H9 (cell line): ENCODE data around the gene NDUFS6. TPM values are rescaled to one million over a fixed set of nuclear protein-coding genes. Genes with fewer than 3 reads are reported as not detected.

Experiments
- DNase-seq: peaks from one replicate; pipeline ENCODE4 v3.0.0-alpha.2; 2017
- H2AFZ ChIP-seq: one replicate; pipeline ENCODE4 v1.6.1; 2013; ENCODE audit warnings: mild to moderate bottlenecking, low read length, control low read depth, moderate library complexity
- H2AK5ac ChIP-seq: 2 replicates; pipeline ENCODE4 v1.6.1; 2013; ENCODE audit warnings: low read length, control low read depth, mixed read lengths; ENCODE audit not compliant: insufficient read length
- H2BK120ac ChIP-seq: one replicate; pipeline ENCODE4 v1.6.1; 2013; ENCODE audit warnings: low read depth, mild to moderate bottlenecking, low read length, control low read depth, inconsistent platforms; ENCODE audit not compliant: poor library complexity, severe bottlenecking
- H2BK12ac ChIP-seq: 2 replicates; pipeline ENCODE4 v1.6.1; 2013; ENCODE audit warnings: low read length, control low read depth, mixed read lengths, low read depth; ENCODE audit not compliant: insufficient read length
- H2BK15ac ChIP-seq: 2 replicates; pipeline ENCODE4 v1.6.1; 2013; ENCODE audit warnings: low read depth, low read length, control low read depth
- H2BK20ac ChIP-seq: one replicate; pipeline ENCODE4 v1.6.1; 2013; ENCODE audit warnings: low read depth, mild to moderate bottlenecking, low read length, control low read depth, inconsistent platforms; ENCODE audit not compliant: poor library complexity, severe bottlenecking
- H2BK5ac ChIP-seq: 2 replicates; pipeline ENCODE4 v1.6.1; 2013; ENCODE audit warnings: low read length, control low read depth, mixed read lengths; ENCODE audit not compliant: insufficient read length
- H3K14ac ChIP-seq: 2 replicates; pipeline ENCODE4 v1.6.1; 2013; ENCODE audit warnings: low read length, control low read depth; ENCODE audit not compliant: insufficient read depth
- H3K18ac ChIP-seq: 2 replicates; pipeline ENCODE4 v1.6.1; 2013; ENCODE audit warnings: low read depth, mild to moderate bottlenecking, mixed read lengths, low read length, control low read depth; ENCODE audit not compliant: insufficient read length
- H3K23ac ChIP-seq: 2 replicates; pipeline ENCODE4 v1.6.1; 2013; ENCODE audit warnings: low read length, control low read depth, mixed read lengths, low read depth; ENCODE audit not compliant: insufficient read length
- H3K23me2 ChIP-seq: 2 replicates; pipeline ENCODE4 v1.6.1; 2013; ENCODE audit warnings: low read depth, mild to moderate bottlenecking, mixed read lengths, low read length, control low read depth; ENCODE audit not compliant: insufficient read length, poor library complexity, severe bottlenecking
- H3K27ac ChIP-seq: 2 replicates; pipeline ENCODE4 v1.5.1; 2013; ENCODE audit warnings: low read length, control low read depth, mixed read lengths, low read depth; ENCODE audit not compliant: insufficient read length
- H3K27me3 ChIP-seq: 2 replicates; pipeline ENCODE4 v1.6.1; 2013; ENCODE audit warnings: low read length, control low read depth, inconsistent platforms; ENCODE audit not compliant: insufficient read depth
- H3K4ac ChIP-seq: 2 replicates; pipeline ENCODE4 v1.6.1; 2013; ENCODE audit warnings: low read depth, mild to moderate bottlenecking, control low read depth, inconsistent platforms, low read length, moderate library complexity
- H3K4me1 ChIP-seq: 2 replicates; pipeline ENCODE4 v1.6.1; 2013; ENCODE audit warnings: low read length, control low read depth, inconsistent platforms; ENCODE audit not compliant: insufficient read depth
- H3K4me2 ChIP-seq: 2 replicates; pipeline ENCODE4 v1.6.1; 2013; ENCODE audit warnings: low read length, control low read depth, mixed read lengths; ENCODE audit not compliant: insufficient read length, insufficient read depth
- H3K56ac ChIP-seq: 2 replicates; pipeline ENCODE4 v1.6.1; 2013; ENCODE audit warnings: low read depth, mild to moderate bottlenecking, mixed read lengths, low read length, control low read depth; ENCODE audit not compliant: insufficient read length
- H3K79me1 ChIP-seq: 2 replicates; pipeline ENCODE4 v1.6.1; 2013; ENCODE audit warnings: low read depth, mild to moderate bottlenecking, moderate library complexity, low read length, control low read depth, inconsistent platforms; ENCODE audit not compliant: insufficient read depth, poor library complexity, severe bottlenecking
- H3K79me2 ChIP-seq: 2 replicates; pipeline ENCODE4 v1.6.1; 2013; ENCODE audit warnings: low read length, control low read depth, inconsistent platforms; ENCODE audit not compliant: insufficient read depth
- H3K9ac ChIP-seq: 2 replicates; pipeline ENCODE4 v1.6.1; 2013; ENCODE audit warnings: low read length, control low read depth, mixed read lengths; ENCODE audit not compliant: insufficient read length; ENCODE audit errors: extremely low read depth
- H3K9me3 ChIP-seq: one replicate; pipeline ENCODE4 v1.6.1; 2013; ENCODE audit warnings: low read depth, low read length, inconsistent platforms; ENCODE audit not compliant: control insufficient read depth
- H3T11ph ChIP-seq: one replicate; pipeline ENCODE4 v1.6.1; 2013; ENCODE audit warnings: mild to moderate bottlenecking, low read length, control low read depth, inconsistent platforms
- H4K20me1 ChIP-seq: one replicate; pipeline ENCODE4 v1.6.1; 2013; ENCODE audit not compliant: control insufficient read depth, insufficient read length, insufficient read depth
- H4K5ac ChIP-seq: 2 replicates; pipeline ENCODE4 v1.6.1; 2013; ENCODE audit warnings: low read depth, mild to moderate bottlenecking, mixed read lengths, low read length, control low read depth; ENCODE audit not compliant: insufficient read length
- H4K8ac ChIP-seq: replicated peaks from 2 replicates; pipeline ENCODE4 v1.6.1; 2013; ENCODE audit warnings: low read length, control low read depth, mixed read lengths, low read depth; ENCODE audit not compliant: insufficient read length
- H4K91ac ChIP-seq: 2 replicates; pipeline ENCODE4 v1.6.1; 2013; ENCODE audit warnings: low read depth, mild to moderate bottlenecking, moderate library complexity, mixed read lengths, low read length, control low read depth; ENCODE audit not compliant: insufficient read length
- H3K27ac Mint-ChIP-seq, 3 experiments: 2 replicates in 2 of 3; 3 replicates in 1 of 3; pipeline ENCODE4 v1.8.0; 2020 to 2021; ENCODE audit warnings: mixed read lengths in 3 of 3, mild to moderate bottlenecking in 1 of 3, moderate library complexity in 1 of 3
- H3K27me3 Mint-ChIP-seq: 2 replicates; pipeline ENCODE4 v1.8.0; 2021; ENCODE audit warnings: low read depth, mild to moderate bottlenecking, moderate library complexity, mixed read lengths
- H3K36me3 Mint-ChIP-seq, 3 experiments: 2 replicates in 2 of 3; 3 replicates in 1 of 3; pipeline ENCODE4 v1.8.0; 2020 to 2021; ENCODE audit warnings: low read depth in 3 of 3, mixed read lengths in 3 of 3; ENCODE audit not compliant: insufficient read depth in 1 of 3
- H3K4me1 Mint-ChIP-seq, 2 experiments: 2 replicates each; pipeline ENCODE4 v1.8.0; 2020; ENCODE audit warnings: mixed read lengths in 2 of 2
- H3K4me3 Mint-ChIP-seq, 2 experiments: 2 replicates in 1 of 2; 3 replicates in 1 of 2; pipeline ENCODE4 v1.8.0; 2020 to 2021; ENCODE audit warnings: mild to moderate bottlenecking in 2 of 2, mixed read lengths in 2 of 2, moderate library complexity in 1 of 2
- H3K9me3 Mint-ChIP-seq, 2 experiments: 2 replicates in 1 of 2; 3 replicates in 1 of 2; pipeline ENCODE4 v1.8.0; 2020; ENCODE audit warnings: mild to moderate bottlenecking in 2 of 2, mixed read lengths in 2 of 2, moderate library complexity in 1 of 2
- CTCF ChIP-seq: fragments of 200-600 bp; sonication (generic); conservative IDR thresholded peaks from 3 replicates; pipeline ENCODE4 v1.8.0; 2021; ENCODE audit warnings: antibody characterized with exemption, mild to moderate bottlenecking
- WGBS: extraction: QIAGEN DNeasy Blood & Tissue Kit; methylation state at CpG from one replicate; pipeline ENCODE4 v1.1.7; 2013; ENCODE audit warnings: missing lambda C conversion rate, low lambda C conversion rate, mixed read lengths; ENCODE audit not compliant: insufficient read length; ENCODE audit errors: extremely low coverage; 5-methylcytosine and 5-hydroxymethylcytosine counted together
- total RNA-seq: library from RNA; stranded (reverse); gene quantifications from 2 replicates; pipeline ENCODE4 v1.2.1, GENCODE V29; 2021

NDUFS6 gene
- total RNA-seq, 1 experiment from 2014 or later, result 62.5 TPM

- H3K79me2 ChIP-seq, result peaks cover 13% of the 10 kb centered on the region; the same call in 1 of the 2 replicates
These were observed 5.0 kb downstream of the NDUFS6 start for GRCh38 chr5:1806199-1806598.

More at GRCh38 chr5:1806199-1806598, 5.0 kb downstream of the NDUFS6 start:
- Histone ChIP-seq H4K20me1 (no peaks in the 10 kb centered on the region), H3K79me1 (peaks cover 7% of the 10 kb centered on the region), H3K56ac (no peak overlapping the region), H4K91ac (no peak overlapping the region), H2AFZ (no peak overlapping the region), H3K18ac (no peak overlapping the region), H2BK15ac (no peak overlapping the region), H3K9ac (no peak overlapping the region), H2BK120ac (no peak overlapping the region), H3K4me2 (no peak overlapping the region), H2BK20ac (no peak overlapping the region), H3K4me1 (no peaks in the 10 kb centered on the region), H4K5ac (no peak overlapping the region), H2AK5ac (no peak overlapping the region), H2BK12ac (no peak overlapping the region), H3T11ph (no peak overlapping the region), H3K9me3 (no peaks in the 10 kb centered on the region), H3K27ac (no peak overlapping the region), H4K8ac (no peak overlapping the region), H3K27me3 (no peaks in the 10 kb centered on the region), H3K23ac (no peak overlapping the region), H3K23me2 (no peaks in the 10 kb centered on the region), H3K14ac (no peak overlapping the region), H2BK5ac (no peak overlapping the region), H3K4ac (no peak overlapping the region)
- no peak overlapping the region for H3K27ac Mint-ChIP-seq
- H3K36me3 Mint-ChIP-seq, result peaks cover 59 to 82% (median 79%) of the 10 kb centered on the region in 3 experiments
- no peak overlapping the region for H3K4me3 Mint-ChIP-seq
- 100% methylated on average over 1 of the region's 15 CpGs for WGBS
- no peak for TF ChIP-seq CTCF
- no peaks in the 10 kb centered on the region for H3K27me3 Mint-ChIP-seq
- DNase-seq, result no peak
- no peaks in the 10 kb centered on the region; a peak in 1 of 5 replicates for H3K9me3 Mint-ChIP-seq
- peaks cover 8 to 14% of the 10 kb centered on the region in 2 experiments for H3K4me1 Mint-ChIP-seq
